Activated B cell treated with CpG ODN at 0.5 μM for 24 hours (primary cell): Measurements from ENCODE around the gene RAB23. TPM values are rescaled to one million over a fixed set of nuclear protein-coding genes. Genes with fewer than 3 reads are reported as not detected.
A peak's percentile ranks its signal among the peaks of the same experiment; 100 is the strongest.

Experiments used
- ATAC-seq: fragments of 200-7000 bp; cut with Tn5 transposase; one replicate; pipeline ENCODE4 v1.10.0; 2021; ENCODE audit warnings: low read depth, mild to moderate bottlenecking, moderate library complexity
- CTCF ChIA-PET: fragments of 350-600 bp; sonication (Branson Sonifier 250); formaldehyde crosslinking; loops from one replicate; lab custom pipeline; 2021; ENCODE audit warnings: antibody characterized with exemption; lab: Charles Lee
- POLR2A ChIA-PET: fragments of 350-600 bp; sonication (Branson Sonifier 250); formaldehyde crosslinking; loops from one replicate; lab custom pipeline; 2021; ENCODE audit warnings: antibody characterized with exemption; lab: Charles Lee
- DNase-seq: peaks from one replicate; pipeline ENCODE4 v3.0.0; 2022
- H3K27ac Mint-ChIP-seq: one replicate; pipeline ENCODE4 v1.8.0; 2020; ENCODE audit warnings: mixed read lengths
- H3K27me3 Mint-ChIP-seq: one replicate; pipeline ENCODE4 v1.8.0; 2021; ENCODE audit warnings: mixed read lengths
- H3K36me3 Mint-ChIP-seq: one replicate; pipeline ENCODE4 v1.8.0; 2021; ENCODE audit warnings: low read depth, mixed read lengths
- H3K4me1 Mint-ChIP-seq: one replicate; pipeline ENCODE4 v1.8.0; 2021; ENCODE audit warnings: mixed read lengths
- H3K4me3 Mint-ChIP-seq: one replicate; pipeline ENCODE4 v1.8.0; 2020; ENCODE audit warnings: mild to moderate bottlenecking, mixed read lengths
- H3K9me3 Mint-ChIP-seq: one replicate; pipeline ENCODE4 v1.8.0; 2020; ENCODE audit warnings: mixed read lengths
- intact Hi-C: fragments of 100-400 bp; cut with micrococcal nuclease; formaldehyde crosslinking; loops from one replicate; pipeline ENCODE4 v1.15.1; 2024
- total RNA-seq: library from RNA; stranded (reverse); gene quantifications from 2 replicates; pipeline ENCODE4 v1.2.3, GENCODE V29; 2022
- TF ChIP-seq, protein P1 (sequence below): fragments of 200-600 bp; IDR thresholded peaks from one replicate; pipeline ENCODE4 v1.8.0; 2022; ENCODE audit warnings: antibody characterized with exemption, mild to moderate bottlenecking

RAB23 gene
- 0.32 and 0.49 TPM in 2 replicates for total RNA-seq

- Mint-ChIP-seq H3K9me3 (no peaks in the 10 kb centered on the region), H3K27me3 (peaks cover 9% of the 10 kb centered on the region), H3K4me1 (peaks cover 11% of the 10 kb centered on the region), H3K27ac (peak within 1 kb of the TSS; percentile 91), H3K4me3 (peak within 1 kb of the TSS; percentile 99), H3K36me3 (peaks cover 2% of the 10 kb centered on the region)
- CTCF ChIA-PET = interaction anchor here (0.8 kb wide), 1 partner anchor 317 kb away, joined by 3 read pairs; no protein-coding TSS in a partner anchor
- DNase-seq = peak; percentile 91
- TF ChIP-seq, protein P1, sequence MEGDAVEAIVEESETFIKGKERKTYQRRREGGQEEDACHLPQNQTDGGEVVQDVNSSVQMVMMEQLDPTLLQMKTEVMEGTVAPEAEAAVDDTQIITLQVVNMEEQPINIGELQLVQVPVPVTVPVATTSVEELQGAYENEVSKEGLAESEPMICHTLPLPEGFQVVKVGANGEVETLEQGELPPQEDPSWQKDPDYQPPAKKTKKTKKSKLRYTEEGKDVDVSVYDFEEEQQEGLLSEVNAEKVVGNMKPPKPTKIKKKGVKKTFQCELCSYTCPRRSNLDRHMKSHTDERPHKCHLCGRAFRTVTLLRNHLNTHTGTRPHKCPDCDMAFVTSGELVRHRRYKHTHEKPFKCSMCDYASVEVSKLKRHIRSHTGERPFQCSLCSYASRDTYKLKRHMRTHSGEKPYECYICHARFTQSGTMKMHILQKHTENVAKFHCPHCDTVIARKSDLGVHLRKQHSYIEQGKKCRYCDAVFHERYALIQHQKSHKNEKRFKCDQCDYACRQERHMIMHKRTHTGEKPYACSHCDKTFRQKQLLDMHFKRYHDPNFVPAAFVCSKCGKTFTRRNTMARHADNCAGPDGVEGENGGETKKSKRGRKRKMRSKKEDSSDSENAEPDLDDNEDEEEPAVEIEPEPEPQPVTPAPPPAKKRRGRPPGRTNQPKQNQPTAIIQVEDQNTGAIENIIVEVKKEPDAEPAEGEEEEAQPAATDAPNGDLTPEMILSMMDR = no peak
- intact Hi-C loops = loop anchor here (1.0 to 5.0 kb wide), 8 partner anchors 50 to 739 kb away; partner anchors contain the start of genes BAG2, KIAA1586 and ZNF451
- peak; percentile 89 for ATAC-seq
- POLR2A ChIA-PET = interaction anchor here (1.1 to 2.1 kb wide), 2 partner anchors 50 to 95 kb away, joined by 3 to 12 read pairs; partner anchors contain the start of genes BAG2 and PRIM2
Observed at GRCh38 chr6:57221936-57222742, at the start of gene RAB23. Gene RAB23 (minus strand): TSS chr6:57222307. CDS start chr6:57210380, 11,927 bp downstream.

- H3K27me3 Mint-ChIP-seq = peaks cover 9% of the 10 kb centered on the region
- H3K27ac Mint-ChIP-seq = no peak overlapping the region
- no peak overlapping the region for H3K4me3 Mint-ChIP-seq
- no peaks in the 10 kb centered on the region for H3K4me1 Mint-ChIP-seq
- ChIA-PET POLR2A (no interaction called here), CTCF (interaction anchor here (3.6 kb wide), 1 partner anchor 48 kb away, joined by 23 read pairs; the partner anchor contains the start of gene PRIM2)
- DNase-seq (no peak), ATAC-seq (no peak)
- H3K36me3 Mint-ChIP-seq = no peaks in the 10 kb centered on the region
- H3K9me3 Mint-ChIP-seq = no peaks in the 10 kb centered on the region
- intact Hi-C loops = loop anchor here (1.0 kb wide), 2 partner anchors 48 to 56 kb away; no protein-coding TSS in a partner anchor
- TF ChIP-seq, protein P1 = no peak
Observed at GRCh38 chr6:57268294-57268640, 46.2 kb upstream of the RAB23 start.

DNA sequence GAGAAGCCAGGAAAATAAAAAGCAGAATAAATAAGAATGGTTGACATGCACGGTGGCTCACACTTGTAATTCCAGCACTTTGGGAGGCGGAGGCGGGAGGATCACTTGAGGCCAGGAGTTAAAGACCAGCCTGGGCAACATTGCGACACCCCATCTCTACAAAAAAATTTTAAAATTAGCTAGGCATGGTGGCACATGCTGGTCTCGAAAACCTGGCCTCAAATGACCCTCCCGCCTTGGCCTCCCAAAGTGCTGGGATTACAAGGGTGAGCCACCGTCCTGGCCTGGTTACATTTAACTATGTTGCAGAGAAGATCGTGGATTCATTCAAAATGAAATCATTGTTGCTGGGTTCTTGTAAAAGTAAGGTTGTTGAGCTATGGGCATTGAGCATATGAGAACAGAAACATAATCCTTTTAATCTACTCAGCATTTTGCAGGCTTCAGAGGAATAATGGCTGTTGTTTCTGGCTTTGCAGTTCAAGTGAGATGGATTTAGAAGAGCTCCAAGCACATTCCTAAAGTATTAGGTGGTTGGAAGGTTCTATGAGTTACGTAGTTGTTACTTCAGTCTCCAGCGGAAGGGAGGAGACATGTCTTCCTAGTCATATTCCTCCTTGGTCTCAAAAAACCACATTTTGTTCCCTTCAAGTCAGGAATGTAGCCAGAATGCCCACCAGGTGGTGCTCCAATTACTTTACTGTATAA, 45.6 kb upstream of the RAB23 start:
- no peak for ATAC-seq
- no peaks in the 10 kb centered on the region for H3K36me3 Mint-ChIP-seq
- no peak overlapping the region for H3K4me3 Mint-ChIP-seq
- CTCF ChIA-PET = interaction anchor here (1.2 to 3.6 kb wide), 2 partner anchors 28 to 48 kb away, joined by 3 to 23 read pairs; partner anchors contain the start of gene PRIM2
- H3K27me3 Mint-ChIP-seq = peaks cover 9% of the 10 kb centered on the region
- DNase-seq = no peak
- H3K4me1 Mint-ChIP-seq = no peaks in the 10 kb centered on the region
- H3K27ac Mint-ChIP-seq = no peak overlapping the region
- TF ChIP-seq, protein P1 = no peak
- POLR2A ChIA-PET = no interaction called here
- intact Hi-C loops = loop anchor here (1.0 kb wide), 2 partner anchors 49 to 57 kb away; no protein-coding TSS in a partner anchor
- H3K9me3 Mint-ChIP-seq = no peaks in the 10 kb centered on the region

DNA sequence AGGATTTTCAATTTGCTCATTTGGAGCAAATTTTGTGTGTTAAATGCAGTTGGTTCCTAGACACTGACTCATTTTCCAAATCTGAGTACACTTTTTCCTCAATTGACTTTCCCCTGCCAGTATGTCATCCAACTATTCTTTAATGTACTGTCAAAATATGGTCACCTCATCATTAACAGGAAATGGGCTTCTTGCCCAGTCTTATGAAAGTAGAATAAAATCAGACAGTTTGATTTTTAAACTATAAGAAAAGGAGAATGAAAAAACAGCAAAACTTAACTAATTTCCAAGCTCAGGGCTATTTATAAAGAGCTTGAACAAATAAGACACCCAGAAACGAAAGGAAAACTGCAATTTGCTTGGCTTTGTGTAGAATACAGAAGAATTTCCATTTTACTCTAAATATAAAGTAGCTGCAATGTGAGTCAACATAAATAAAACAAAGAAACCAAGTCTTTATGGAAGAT, 43.7 kb upstream of the RAB23 start:
- no peak for DNase-seq
- Mint-ChIP-seq H3K27ac (no peak overlapping the region), H3K27me3 (peaks cover 7% of the 10 kb centered on the region), H3K36me3 (no peaks in the 10 kb centered on the region), H3K4me1 (no peaks in the 10 kb centered on the region), H3K4me3 (no peak overlapping the region), H3K9me3 (no peaks in the 10 kb centered on the region)
- ChIA-PET POLR2A (no interaction called here), CTCF (interaction anchor here (1.5 to 3.6 kb wide), 2 partner anchors 10 to 50 kb away, joined by 4 to 23 read pairs; partner anchors contain the start of gene PRIM2)
- no peak for ATAC-seq
- intact Hi-C loops = no loop called here
- TF ChIP-seq, protein P1 = no peak
